H9 (cell line): ENCODE results near the gene OSBPL2. TPM values are rescaled to one million over a fixed set of nuclear protein-coding genes. Genes with fewer than 3 reads are reported as not detected.

Source experiments
- DNase-seq: peaks from one replicate; pipeline ENCODE4 v3.0.0-alpha.2; 2017
- H2AFZ ChIP-seq: one replicate; pipeline ENCODE4 v1.6.1; 2013; ENCODE audit warnings: mild to moderate bottlenecking, low read length, control low read depth, moderate library complexity
- H2AK5ac ChIP-seq: 2 replicates; pipeline ENCODE4 v1.6.1; 2013; ENCODE audit warnings: low read length, control low read depth, mixed read lengths; ENCODE audit not compliant: insufficient read length
- H2BK120ac ChIP-seq: one replicate; pipeline ENCODE4 v1.6.1; 2013; ENCODE audit warnings: low read depth, mild to moderate bottlenecking, low read length, control low read depth, inconsistent platforms; ENCODE audit not compliant: poor library complexity, severe bottlenecking
- H2BK12ac ChIP-seq: 2 replicates; pipeline ENCODE4 v1.6.1; 2013; ENCODE audit warnings: low read length, control low read depth, mixed read lengths, low read depth; ENCODE audit not compliant: insufficient read length
- H2BK15ac ChIP-seq: 2 replicates; pipeline ENCODE4 v1.6.1; 2013; ENCODE audit warnings: low read depth, low read length, control low read depth
- H2BK20ac ChIP-seq: one replicate; pipeline ENCODE4 v1.6.1; 2013; ENCODE audit warnings: low read depth, mild to moderate bottlenecking, low read length, control low read depth, inconsistent platforms; ENCODE audit not compliant: poor library complexity, severe bottlenecking
- H2BK5ac ChIP-seq: 2 replicates; pipeline ENCODE4 v1.6.1; 2013; ENCODE audit warnings: low read length, control low read depth, mixed read lengths; ENCODE audit not compliant: insufficient read length
- H3K14ac ChIP-seq: 2 replicates; pipeline ENCODE4 v1.6.1; 2013; ENCODE audit warnings: low read length, control low read depth; ENCODE audit not compliant: insufficient read depth
- H3K18ac ChIP-seq: 2 replicates; pipeline ENCODE4 v1.6.1; 2013; ENCODE audit warnings: low read depth, mild to moderate bottlenecking, mixed read lengths, low read length, control low read depth; ENCODE audit not compliant: insufficient read length
- H3K23ac ChIP-seq: 2 replicates; pipeline ENCODE4 v1.6.1; 2013; ENCODE audit warnings: low read length, control low read depth, mixed read lengths, low read depth; ENCODE audit not compliant: insufficient read length
- H3K23me2 ChIP-seq: 2 replicates; pipeline ENCODE4 v1.6.1; 2013; ENCODE audit warnings: low read depth, mild to moderate bottlenecking, mixed read lengths, low read length, control low read depth; ENCODE audit not compliant: insufficient read length, poor library complexity, severe bottlenecking
- H3K27ac ChIP-seq: 2 replicates; pipeline ENCODE4 v1.5.1; 2013; ENCODE audit warnings: low read length, control low read depth, mixed read lengths, low read depth; ENCODE audit not compliant: insufficient read length
- H3K27me3 ChIP-seq: 2 replicates; pipeline ENCODE4 v1.6.1; 2013; ENCODE audit warnings: low read length, control low read depth, inconsistent platforms; ENCODE audit not compliant: insufficient read depth
- H3K4ac ChIP-seq: 2 replicates; pipeline ENCODE4 v1.6.1; 2013; ENCODE audit warnings: low read depth, mild to moderate bottlenecking, control low read depth, inconsistent platforms, low read length, moderate library complexity
- H3K4me1 ChIP-seq: 2 replicates; pipeline ENCODE4 v1.6.1; 2013; ENCODE audit warnings: low read length, control low read depth, inconsistent platforms; ENCODE audit not compliant: insufficient read depth
- H3K4me2 ChIP-seq: 2 replicates; pipeline ENCODE4 v1.6.1; 2013; ENCODE audit warnings: low read length, control low read depth, mixed read lengths; ENCODE audit not compliant: insufficient read length, insufficient read depth
- H3K56ac ChIP-seq: 2 replicates; pipeline ENCODE4 v1.6.1; 2013; ENCODE audit warnings: low read depth, mild to moderate bottlenecking, mixed read lengths, low read length, control low read depth; ENCODE audit not compliant: insufficient read length
- H3K79me1 ChIP-seq: 2 replicates; pipeline ENCODE4 v1.6.1; 2013; ENCODE audit warnings: low read depth, mild to moderate bottlenecking, moderate library complexity, low read length, control low read depth, inconsistent platforms; ENCODE audit not compliant: insufficient read depth, poor library complexity, severe bottlenecking
- H3K79me2 ChIP-seq: 2 replicates; pipeline ENCODE4 v1.6.1; 2013; ENCODE audit warnings: low read length, control low read depth, inconsistent platforms; ENCODE audit not compliant: insufficient read depth
- H3K9ac ChIP-seq: 2 replicates; pipeline ENCODE4 v1.6.1; 2013; ENCODE audit warnings: low read length, control low read depth, mixed read lengths; ENCODE audit not compliant: insufficient read length; ENCODE audit errors: extremely low read depth
- H3K9me3 ChIP-seq: one replicate; pipeline ENCODE4 v1.6.1; 2013; ENCODE audit warnings: low read depth, low read length, inconsistent platforms; ENCODE audit not compliant: control insufficient read depth
- H3T11ph ChIP-seq: one replicate; pipeline ENCODE4 v1.6.1; 2013; ENCODE audit warnings: mild to moderate bottlenecking, low read length, control low read depth, inconsistent platforms
- H4K20me1 ChIP-seq: one replicate; pipeline ENCODE4 v1.6.1; 2013; ENCODE audit not compliant: control insufficient read depth, insufficient read length, insufficient read depth
- H4K5ac ChIP-seq: 2 replicates; pipeline ENCODE4 v1.6.1; 2013; ENCODE audit warnings: low read depth, mild to moderate bottlenecking, mixed read lengths, low read length, control low read depth; ENCODE audit not compliant: insufficient read length
- H4K8ac ChIP-seq: replicated peaks from 2 replicates; pipeline ENCODE4 v1.6.1; 2013; ENCODE audit warnings: low read length, control low read depth, mixed read lengths, low read depth; ENCODE audit not compliant: insufficient read length
- H4K91ac ChIP-seq: 2 replicates; pipeline ENCODE4 v1.6.1; 2013; ENCODE audit warnings: low read depth, mild to moderate bottlenecking, moderate library complexity, mixed read lengths, low read length, control low read depth; ENCODE audit not compliant: insufficient read length
- H3K27ac Mint-ChIP-seq, 3 experiments: 2 replicates in 2 of 3; 3 replicates in 1 of 3; pipeline ENCODE4 v1.8.0; 2020 to 2021; ENCODE audit warnings: mixed read lengths in 3 of 3, mild to moderate bottlenecking in 1 of 3, moderate library complexity in 1 of 3
- H3K27me3 Mint-ChIP-seq: 2 replicates; pipeline ENCODE4 v1.8.0; 2021; ENCODE audit warnings: low read depth, mild to moderate bottlenecking, moderate library complexity, mixed read lengths
- H3K36me3 Mint-ChIP-seq, 3 experiments: 2 replicates in 2 of 3; 3 replicates in 1 of 3; pipeline ENCODE4 v1.8.0; 2020 to 2021; ENCODE audit warnings: low read depth in 3 of 3, mixed read lengths in 3 of 3; ENCODE audit not compliant: insufficient read depth in 1 of 3
- H3K4me1 Mint-ChIP-seq, 2 experiments: 2 replicates each; pipeline ENCODE4 v1.8.0; 2020; ENCODE audit warnings: mixed read lengths in 2 of 2
- H3K4me3 Mint-ChIP-seq, 2 experiments: 2 replicates in 1 of 2; 3 replicates in 1 of 2; pipeline ENCODE4 v1.8.0; 2020 to 2021; ENCODE audit warnings: mild to moderate bottlenecking in 2 of 2, mixed read lengths in 2 of 2, moderate library complexity in 1 of 2
- H3K9me3 Mint-ChIP-seq, 2 experiments: 2 replicates in 1 of 2; 3 replicates in 1 of 2; pipeline ENCODE4 v1.8.0; 2020; ENCODE audit warnings: mild to moderate bottlenecking in 2 of 2, mixed read lengths in 2 of 2, moderate library complexity in 1 of 2
- CTCF ChIP-seq: fragments of 200-600 bp; sonication (generic); conservative IDR thresholded peaks from 3 replicates; pipeline ENCODE4 v1.8.0; 2021; ENCODE audit warnings: antibody characterized with exemption, mild to moderate bottlenecking
- WGBS: extraction: QIAGEN DNeasy Blood & Tissue Kit; methylation state at CpG from one replicate; pipeline ENCODE4 v1.1.7; 2013; ENCODE audit warnings: missing lambda C conversion rate, low lambda C conversion rate, mixed read lengths; ENCODE audit not compliant: insufficient read length; ENCODE audit errors: extremely low coverage; 5-methylcytosine and 5-hydroxymethylcytosine counted together
- total RNA-seq: library from RNA; stranded (reverse); gene quantifications from 2 replicates; pipeline ENCODE4 v1.2.1, GENCODE V29; 2021

OSBPL2 gene
- total RNA-seq, 1 experiment from 2014 or later = 47.3 TPM

GRCh38 chr20:62190639-62191411, 47.5 kb upstream of the OSBPL2 start:
- H4K8ac ChIP-seq = no peak overlapping the region
- no peak overlapping the region for H2BK12ac ChIP-seq
- H3K56ac ChIP-seq = no peak overlapping the region
- H2BK20ac ChIP-seq = no peak overlapping the region
- H3K9me3 Mint-ChIP-seq = no peaks in the 10 kb centered on the region
- no peaks in the 10 kb centered on the region; the same call in 1 of the 2 replicates for H3K79me2 ChIP-seq
- H2BK15ac ChIP-seq = no peak overlapping the region
- H3K9me3 ChIP-seq = no peaks in the 10 kb centered on the region
- no peak for DNase-seq
- no peaks in the 10 kb centered on the region for H3K23me2 ChIP-seq
- H3K27ac ChIP-seq = no peak overlapping the region
- H3K18ac ChIP-seq = no peak overlapping the region
- H3K79me1 ChIP-seq = no peaks in the 10 kb centered on the region
- H2AK5ac ChIP-seq = no peak overlapping the region
- no peak overlapping the region for H2BK120ac ChIP-seq
- H2AFZ ChIP-seq = no peak overlapping the region
- no peaks in the 10 kb centered on the region for H3K4me1 Mint-ChIP-seq
- no peak overlapping the region for H3K9ac ChIP-seq
- H2BK5ac ChIP-seq = no peak overlapping the region
- no peak overlapping the region; a peak in 1 of 5 replicates for H3K4me3 Mint-ChIP-seq
- H3K27ac Mint-ChIP-seq = peak overlapping the region in 1 of 3 experiments; percentile 77; a peak in 2 of 7 replicates
- H3K14ac ChIP-seq = no peak overlapping the region
- peak; percentile 16; the same call in 1 of the 3 replicates for TF ChIP-seq CTCF
- no peaks in the 10 kb centered on the region for H3K27me3 ChIP-seq
- H4K5ac ChIP-seq = no peak overlapping the region
- no peak overlapping the region for H3K23ac ChIP-seq
- no peaks in the 10 kb centered on the region for H3K27me3 Mint-ChIP-seq
- no peaks in the 10 kb centered on the region for H3K4me1 ChIP-seq
- no peak overlapping the region for H3K4me2 ChIP-seq
- H4K20me1 ChIP-seq = no peaks in the 10 kb centered on the region
- no peak overlapping the region for H3T11ph ChIP-seq
- H4K91ac ChIP-seq = no peak overlapping the region
- peaks cover 2 to 7% (median 5%) of the 10 kb centered on the region in 3 experiments; a peak in 5 of 7 replicates for H3K36me3 Mint-ChIP-seq
- H3K4ac ChIP-seq = no peak overlapping the region
- no CpG with 5 or more reads among the region's 25 CpGs for WGBS
